Ishikawa (cell line): ENCODE measurements around the gene PTTG1IP.

Experiments used
- CEBPB ChIP-seq: IDR thresholded peaks from 2 replicates; pipeline ENCODE4 v1.6.1; 2012
- CREB1 ChIP-seq: IDR thresholded peaks from 2 replicates; pipeline ENCODE4 v1.6.1; 2012; ENCODE audit warnings: low read depth
- EGR1 ChIP-seq: IDR thresholded peaks from 2 replicates; pipeline ENCODE4 v1.6.1; 2012
- EP300 ChIP-seq: IDR thresholded peaks from 2 replicates; pipeline ENCODE4 v1.6.1; 2012; ENCODE audit warnings: borderline replicate concordance
- FOXM1 ChIP-seq: IDR thresholded peaks from 2 replicates; pipeline ENCODE4 v1.6.1; 2012; ENCODE audit warnings: low read depth, borderline replicate concordance
- MAX ChIP-seq: IDR thresholded peaks from 2 replicates; pipeline ENCODE4 v1.6.1; 2012
- NFIC ChIP-seq: IDR thresholded peaks from 2 replicates; pipeline ENCODE4 v1.6.1; 2012
- RAD21 ChIP-seq: IDR thresholded peaks from 2 replicates; pipeline ENCODE4 v1.6.1; 2012; ENCODE audit warnings: low read depth
- TAF1 ChIP-seq: IDR thresholded peaks from 2 replicates; pipeline ENCODE4 v1.6.1; 2012; ENCODE audit warnings: low read depth, mild to moderate bottlenecking
- TCF12 ChIP-seq: IDR thresholded peaks from 2 replicates; pipeline ENCODE4 v1.6.1; 2012; ENCODE audit warnings: low read depth
- TEAD4 ChIP-seq: IDR thresholded peaks from 2 replicates; pipeline ENCODE4 v1.6.1; 2012
- YY1 ChIP-seq: IDR thresholded peaks from 2 replicates; pipeline ENCODE4 v1.6.1; 2012; ENCODE audit warnings: low read depth
- ZBTB7A ChIP-seq: IDR thresholded peaks from 2 replicates; pipeline ENCODE4 v1.6.1; 2012; ENCODE audit warnings: low read depth
- TF ChIP-seq, protein P1 (sequence below): IDR thresholded peaks from 2 replicates; pipeline ENCODE4 v1.6.1; 2012
- TF ChIP-seq, protein P2 (sequence below): IDR thresholded peaks from 2 replicates; pipeline ENCODE4 v1.6.1; 2012; ENCODE audit warnings: low read depth, mild to moderate bottlenecking

The PTTG1IP gene

DNA sequence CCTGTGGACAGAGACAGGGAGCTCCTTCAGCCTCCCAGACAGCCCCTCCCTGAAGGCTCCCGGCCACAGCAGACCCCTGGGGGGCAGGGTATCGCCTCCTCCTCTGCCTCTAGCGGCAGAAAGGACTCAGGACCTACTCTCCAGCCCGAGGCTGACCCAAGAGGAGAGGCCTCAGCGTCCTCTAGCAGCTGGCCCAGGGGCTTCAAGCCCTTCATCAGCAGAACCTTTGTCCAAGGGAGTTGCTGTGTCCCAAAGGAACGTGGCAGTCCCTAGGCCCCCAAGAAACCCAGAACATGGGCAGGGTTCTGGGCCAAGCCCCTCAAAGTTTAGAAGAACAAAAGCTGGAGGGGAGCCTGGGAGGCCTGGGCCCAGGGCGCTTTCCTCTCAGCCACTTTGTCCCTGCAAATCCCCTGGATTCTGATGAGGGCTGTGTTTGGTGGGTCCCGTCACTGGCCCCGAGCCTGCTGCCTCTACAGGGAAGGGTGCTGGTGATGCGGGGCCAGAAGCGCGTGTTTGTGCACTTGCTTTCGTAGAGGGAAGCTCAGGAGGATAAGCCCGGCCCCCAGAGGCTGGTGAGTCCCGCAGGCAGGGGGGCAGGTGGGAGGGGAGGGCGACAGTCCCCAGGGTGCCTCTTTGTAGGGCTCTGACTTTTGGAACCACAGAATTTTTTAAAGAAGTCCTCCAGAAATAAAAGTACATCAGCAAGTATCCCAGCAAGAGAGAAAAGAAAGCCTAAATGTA lies 33.9 kb upstream of the PTTG1IP start:
- TF ChIP-seq, protein P1, sequence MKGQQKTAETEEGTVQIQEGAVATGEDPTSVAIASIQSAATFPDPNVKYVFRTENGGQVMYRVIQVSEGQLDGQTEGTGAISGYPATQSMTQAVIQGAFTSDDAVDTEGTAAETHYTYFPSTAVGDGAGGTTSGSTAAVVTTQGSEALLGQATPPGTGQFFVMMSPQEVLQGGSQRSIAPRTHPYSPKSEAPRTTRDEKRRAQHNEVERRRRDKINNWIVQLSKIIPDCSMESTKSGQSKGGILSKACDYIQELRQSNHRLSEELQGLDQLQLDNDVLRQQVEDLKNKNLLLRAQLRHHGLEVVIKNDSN, result no peak
- no peak for TF ChIP-seq RAD21

DNA sequence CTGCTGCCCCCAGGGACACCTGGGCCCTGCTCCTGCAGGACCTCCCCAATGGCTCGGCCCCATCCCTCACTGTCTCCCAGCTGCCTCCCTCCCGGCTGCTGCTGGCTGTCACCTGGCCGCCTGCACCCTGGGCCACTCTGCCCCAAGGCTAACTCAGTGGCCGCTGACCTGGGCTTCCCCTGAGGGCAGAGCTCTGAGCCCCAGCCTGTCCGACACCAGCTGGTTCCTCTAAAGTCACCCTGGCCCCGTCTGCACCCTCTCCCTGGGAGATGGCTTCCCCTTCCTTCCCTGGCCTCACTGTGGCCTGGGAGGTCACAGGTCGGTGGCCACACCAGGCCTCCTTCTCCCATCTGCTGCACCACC lies 32.2 kb upstream of the PTTG1IP start:
- no peak for TF ChIP-seq CEBPB
- TF ChIP-seq RAD21, result no peak
- TF ChIP-seq, protein P1, result no peak
- TF ChIP-seq CREB1, result no peak
- no peak for TF ChIP-seq TAF1
- no peak for TF ChIP-seq TCF12

- TF ChIP-seq TCF12 (no peak), TAF1 (no peak), YY1 (no peak), CREB1 (no peak), EGR1 (no peak), MAX (no peak), FOXM1 (no peak), ZBTB7A (no peak), RAD21 (no peak)
- TF ChIP-seq, protein P1, result no peak
- TF ChIP-seq, protein P2, sequence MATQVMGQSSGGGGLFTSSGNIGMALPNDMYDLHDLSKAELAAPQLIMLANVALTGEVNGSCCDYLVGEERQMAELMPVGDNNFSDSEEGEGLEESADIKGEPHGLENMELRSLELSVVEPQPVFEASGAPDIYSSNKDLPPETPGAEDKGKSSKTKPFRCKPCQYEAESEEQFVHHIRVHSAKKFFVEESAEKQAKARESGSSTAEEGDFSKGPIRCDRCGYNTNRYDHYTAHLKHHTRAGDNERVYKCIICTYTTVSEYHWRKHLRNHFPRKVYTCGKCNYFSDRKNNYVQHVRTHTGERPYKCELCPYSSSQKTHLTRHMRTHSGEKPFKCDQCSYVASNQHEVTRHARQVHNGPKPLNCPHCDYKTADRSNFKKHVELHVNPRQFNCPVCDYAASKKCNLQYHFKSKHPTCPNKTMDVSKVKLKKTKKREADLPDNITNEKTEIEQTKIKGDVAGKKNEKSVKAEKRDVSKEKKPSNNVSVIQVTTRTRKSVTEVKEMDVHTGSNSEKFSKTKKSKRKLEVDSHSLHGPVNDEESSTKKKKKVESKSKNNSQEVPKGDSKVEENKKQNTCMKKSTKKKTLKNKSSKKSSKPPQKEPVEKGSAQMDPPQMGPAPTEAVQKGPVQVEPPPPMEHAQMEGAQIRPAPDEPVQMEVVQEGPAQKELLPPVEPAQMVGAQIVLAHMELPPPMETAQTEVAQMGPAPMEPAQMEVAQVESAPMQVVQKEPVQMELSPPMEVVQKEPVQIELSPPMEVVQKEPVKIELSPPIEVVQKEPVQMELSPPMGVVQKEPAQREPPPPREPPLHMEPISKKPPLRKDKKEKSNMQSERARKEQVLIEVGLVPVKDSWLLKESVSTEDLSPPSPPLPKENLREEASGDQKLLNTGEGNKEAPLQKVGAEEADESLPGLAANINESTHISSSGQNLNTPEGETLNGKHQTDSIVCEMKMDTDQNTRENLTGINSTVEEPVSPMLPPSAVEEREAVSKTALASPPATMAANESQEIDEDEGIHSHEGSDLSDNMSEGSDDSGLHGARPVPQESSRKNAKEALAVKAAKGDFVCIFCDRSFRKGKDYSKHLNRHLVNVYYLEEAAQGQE, result no peak
Observed at GRCh38 chr21:44905016-44905727, 31.7 kb upstream of the PTTG1IP start.

GRCh38 chr21:44904141-44904923 lies 30.8 kb upstream of the PTTG1IP start:
- TF ChIP-seq TEAD4, result no peak
- TF ChIP-seq CREB1, result no peak
- TF ChIP-seq YY1, result no peak
- TF ChIP-seq, protein P1, result no peak
- TF ChIP-seq, protein P2, result no peak
- TF ChIP-seq NFIC, result no peak

- TF ChIP-seq CREB1 (no peak), YY1 (no peak), TEAD4 (no peak), TAF1 (no peak), CEBPB (no peak), RAD21 (no peak), EP300 (no peak), FOXM1 (no peak), NFIC (no peak), EGR1 (no peak), MAX (no peak), TCF12 (no peak)
- TF ChIP-seq, protein P2, result no peak
Observed at GRCh38 chr21:44903689-44904088, 30.2 kb upstream of the PTTG1IP start.
